NCI-H2196 treated with DMSO at 0.1 percent for 48 hours (cell line): ENCODE measurements around the gene EDN3.

ENCODE experiments used
- DNase-seq: peaks from one replicate; lab custom pipeline; 2025; ENCODE audit not compliant: unreplicated experiment; lab: John Stamatoyannopoulos, UW

EDN3 gene, protein sequence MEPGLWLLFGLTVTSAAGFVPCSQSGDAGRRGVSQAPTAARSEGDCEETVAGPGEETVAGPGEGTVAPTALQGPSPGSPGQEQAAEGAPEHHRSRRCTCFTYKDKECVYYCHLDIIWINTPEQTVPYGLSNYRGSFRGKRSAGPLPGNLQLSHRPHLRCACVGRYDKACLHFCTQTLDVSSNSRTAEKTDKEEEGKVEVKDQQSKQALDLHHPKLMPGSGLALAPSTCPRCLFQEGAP

DNA sequence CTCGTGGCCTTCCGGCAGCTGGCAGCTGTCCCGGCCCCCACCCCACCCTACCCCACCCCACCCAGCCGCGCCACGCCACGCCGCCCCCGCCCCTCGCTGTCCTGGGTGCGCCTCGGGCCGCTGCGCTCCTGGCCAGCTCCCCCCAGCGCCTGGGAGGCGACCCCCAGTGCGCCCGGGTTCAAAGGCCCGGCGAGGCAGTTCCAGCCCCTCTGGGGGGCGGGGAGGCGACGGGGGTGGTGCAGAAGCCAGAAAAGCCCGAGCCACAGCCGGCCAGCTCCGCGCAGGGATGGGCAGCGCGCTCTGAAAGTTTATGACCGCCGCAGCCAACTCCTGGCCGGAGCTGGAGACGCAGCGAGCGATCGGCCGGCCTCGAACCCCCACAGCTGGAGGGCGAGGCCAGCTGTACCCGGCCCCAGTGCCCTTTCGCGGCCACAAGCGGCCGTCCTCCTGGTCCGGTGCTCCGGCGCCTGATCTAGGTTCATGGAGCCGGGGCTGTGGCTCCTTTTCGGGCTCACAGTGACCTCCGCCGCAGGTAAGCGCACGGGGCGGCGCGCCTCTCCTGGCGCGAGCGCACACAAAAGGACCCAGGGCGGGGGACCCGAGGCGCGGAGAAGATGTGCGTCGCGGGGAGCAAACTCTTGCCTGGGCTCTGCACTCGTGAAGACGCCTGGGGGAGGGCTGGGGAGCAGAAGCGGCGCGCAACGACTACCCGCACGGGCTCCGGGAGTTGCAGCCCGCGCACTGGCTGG, at the start of gene EDN3:
Gene EDN3, plus strand, starts transcription at position 279 of the 749 bp plus-strand sequence. Its CDS starts 202 bp downstream, at position 481.
- no peak for DNase-seq

DNA sequence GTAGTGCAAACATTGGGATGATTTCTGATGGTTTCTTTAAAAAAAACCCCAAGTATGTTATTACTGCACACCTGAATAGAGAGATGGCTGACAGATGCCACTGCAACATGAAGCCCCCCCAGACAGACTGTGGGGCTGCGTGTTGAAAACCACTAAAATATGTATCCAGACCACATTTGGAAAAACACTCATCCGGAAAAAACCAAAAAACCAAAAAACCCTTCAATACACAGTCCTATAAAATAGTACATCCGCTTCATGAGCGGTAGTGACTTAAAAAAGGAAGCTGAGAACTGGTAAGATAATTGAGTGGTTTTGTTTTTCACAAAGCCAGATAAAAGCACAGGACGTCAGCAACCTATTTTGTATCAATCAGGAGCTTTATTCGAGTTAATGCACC, 47.1 kb upstream of the EDN3 start:
- no peak for DNase-seq

DNA sequence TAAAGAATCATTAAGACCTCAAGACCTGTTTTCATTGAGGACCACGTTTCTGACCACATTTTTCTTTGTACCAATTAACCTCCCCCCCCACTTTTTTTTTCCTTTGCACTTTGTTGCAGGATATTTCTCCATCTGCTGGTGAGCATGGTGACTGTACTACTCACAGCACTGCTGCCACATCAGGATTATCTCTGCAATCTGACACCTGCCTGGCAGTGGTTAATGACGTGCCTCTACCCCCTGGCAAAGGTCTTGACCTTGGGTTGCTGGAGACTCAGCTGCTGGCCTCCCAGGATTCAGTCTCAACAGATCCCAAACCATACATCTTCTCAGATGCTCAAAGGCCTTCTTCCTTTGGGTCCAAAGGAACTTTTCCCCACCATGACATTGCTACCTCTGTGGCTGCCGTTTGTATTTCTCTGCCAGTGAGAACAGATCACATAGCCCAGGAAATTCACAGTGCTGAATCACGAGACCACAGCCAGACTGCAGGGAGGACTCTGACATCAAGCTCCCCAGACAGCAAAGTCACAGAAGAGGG, 46.6 kb upstream of the EDN3 start:
- no peak for DNase-seq

DNA sequence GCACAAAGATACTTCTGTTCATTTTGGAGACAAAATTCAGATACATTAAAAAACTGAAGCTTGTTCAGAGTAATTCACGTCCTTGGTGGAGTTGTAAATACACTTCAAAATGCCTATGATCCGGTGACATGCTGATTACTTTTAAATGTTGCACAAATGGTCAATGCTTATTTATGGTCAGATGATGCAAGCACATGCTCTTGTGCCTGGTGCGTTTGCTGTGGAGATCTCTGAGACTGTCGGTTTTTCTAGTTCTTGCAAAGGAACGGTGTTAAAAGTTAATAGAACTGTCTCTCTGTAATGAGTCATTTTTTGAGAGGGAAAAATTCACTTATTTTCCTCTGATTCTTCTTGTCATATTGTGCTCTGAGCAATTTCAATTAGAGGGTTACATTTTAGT, 45.2 kb upstream of the EDN3 start:
- no peak for DNase-seq

DNA sequence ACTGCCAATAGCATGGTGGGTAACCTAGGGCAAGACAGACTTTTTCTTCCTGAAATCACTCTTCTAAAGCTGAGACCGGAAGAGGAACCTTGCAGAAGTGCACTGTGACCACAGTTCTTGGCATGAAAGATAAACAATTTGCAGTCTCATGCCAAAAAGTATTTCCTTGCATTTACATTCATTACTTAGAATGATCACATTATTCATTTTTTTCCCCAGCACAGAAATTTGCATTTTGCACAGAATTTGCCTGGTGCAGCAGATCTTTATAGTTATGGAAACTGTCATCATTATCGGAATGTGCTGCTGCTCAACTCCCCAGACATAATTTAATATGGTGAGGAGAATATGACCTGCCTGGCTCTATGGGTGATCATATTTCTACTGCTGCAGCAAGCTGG, 42.2 kb upstream of the EDN3 start:
- no peak for DNase-seq

DNA sequence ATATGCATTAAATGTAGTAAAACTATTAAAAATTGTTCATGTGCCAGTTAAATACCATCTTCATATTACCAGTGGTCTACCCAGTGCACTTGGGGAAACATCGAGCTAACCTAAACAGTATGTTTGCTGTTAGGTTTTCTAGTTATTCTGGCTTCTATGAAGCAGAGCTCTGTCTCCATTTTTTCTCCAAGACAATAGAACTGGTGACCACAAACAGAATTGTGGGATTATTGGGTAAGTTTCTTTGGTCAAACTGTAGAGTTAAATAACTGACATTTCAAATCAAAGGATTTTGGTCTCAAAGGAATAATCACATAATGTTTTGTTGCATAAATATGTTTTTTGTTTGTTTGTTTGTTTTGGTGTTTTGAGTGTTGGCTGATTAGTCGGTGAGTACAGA, 40.5 kb upstream of the EDN3 start:
- DNase-seq: no peak

DNA sequence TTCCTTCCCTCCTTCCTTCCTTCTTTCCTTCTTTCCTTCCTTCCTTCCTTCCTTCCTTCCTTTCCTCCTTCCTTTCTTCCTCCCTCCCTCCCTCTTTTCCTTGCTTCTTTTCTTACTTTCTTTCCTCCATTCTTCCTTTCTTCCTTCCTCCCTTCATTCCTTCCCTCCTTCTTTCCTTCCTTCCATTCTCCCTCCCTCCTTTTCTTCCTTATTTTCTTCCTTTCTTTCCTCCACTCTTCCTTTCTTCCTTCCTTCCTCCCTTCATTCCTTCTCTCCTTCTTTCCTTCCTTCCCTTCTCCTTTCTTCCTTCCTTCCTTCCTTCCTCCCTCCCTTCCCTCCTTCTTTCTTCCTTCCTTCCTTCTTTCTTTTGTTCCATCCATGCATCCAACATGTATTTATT, 35.1 kb upstream of the EDN3 start:
- DNase-seq: no peak

DNA sequence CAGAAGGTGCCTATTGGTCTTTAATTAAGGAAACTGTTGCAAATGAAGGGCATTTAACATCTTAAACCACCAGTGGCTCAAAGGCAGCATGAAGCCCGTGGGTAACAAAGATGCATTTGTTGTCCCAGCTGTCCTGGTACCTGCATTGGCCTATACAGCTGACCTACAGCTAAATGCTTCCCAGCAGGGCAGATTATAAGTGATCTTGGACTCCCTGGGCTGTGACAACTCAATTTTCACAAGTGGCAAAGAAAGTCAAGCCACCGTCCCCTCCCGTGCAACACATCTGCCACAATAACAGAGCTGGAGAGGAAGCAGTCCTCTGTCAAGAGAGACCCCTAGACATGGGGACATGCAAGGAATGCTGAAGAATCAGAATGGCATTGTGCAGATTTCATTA, 31.5 kb upstream of the EDN3 start:
- DNase-seq: no peak

DNA sequence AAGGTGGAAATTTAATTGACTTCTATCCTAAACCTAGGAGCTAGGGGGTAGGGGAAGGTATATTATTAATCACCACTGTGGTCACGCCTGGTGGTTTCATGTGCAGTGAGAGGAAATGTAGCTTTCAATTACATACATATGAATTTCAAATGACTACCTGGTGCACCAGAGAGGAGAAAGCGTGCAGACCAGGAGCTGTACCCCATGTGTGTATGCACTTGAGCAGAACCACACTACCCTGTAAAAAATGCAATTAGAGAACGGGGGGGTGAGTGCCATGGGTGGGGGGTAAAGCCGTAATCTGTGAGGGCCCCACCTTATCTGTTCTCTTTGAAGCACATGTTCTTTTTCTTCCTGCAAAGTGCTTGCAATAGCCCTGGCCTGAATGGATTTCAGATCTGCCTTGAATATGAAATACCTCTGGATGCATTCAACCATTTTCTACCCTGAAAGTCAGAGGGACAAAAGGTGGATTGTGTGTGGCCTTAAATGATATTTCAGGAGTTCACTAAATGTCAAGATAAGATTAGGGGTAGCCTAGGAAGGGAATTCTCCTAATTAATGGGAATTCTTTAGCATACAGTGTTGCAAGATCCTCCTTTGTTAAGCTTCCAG, 30.9 kb upstream of the EDN3 start:
- DNase-seq: no peak

DNA sequence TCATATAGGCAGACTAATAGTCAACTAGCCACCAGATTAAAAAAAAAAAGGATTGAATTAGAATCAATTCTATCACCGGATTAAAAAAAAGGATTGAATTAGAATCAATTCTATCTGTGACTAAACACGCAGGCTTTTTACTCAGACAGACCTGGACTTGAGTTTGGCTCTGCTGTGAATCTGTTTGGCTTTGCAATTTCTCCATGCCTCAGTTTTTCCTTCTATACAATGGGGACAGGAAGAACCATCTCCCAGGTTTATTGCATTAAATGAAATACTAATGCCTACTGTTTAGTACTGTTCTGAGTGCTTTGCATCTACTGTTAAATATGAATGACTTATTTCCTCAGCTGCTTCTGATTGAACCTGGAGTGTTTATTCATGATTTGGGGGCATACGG, 30.0 kb upstream of the EDN3 start:
- DNase-seq: no peak

DNA sequence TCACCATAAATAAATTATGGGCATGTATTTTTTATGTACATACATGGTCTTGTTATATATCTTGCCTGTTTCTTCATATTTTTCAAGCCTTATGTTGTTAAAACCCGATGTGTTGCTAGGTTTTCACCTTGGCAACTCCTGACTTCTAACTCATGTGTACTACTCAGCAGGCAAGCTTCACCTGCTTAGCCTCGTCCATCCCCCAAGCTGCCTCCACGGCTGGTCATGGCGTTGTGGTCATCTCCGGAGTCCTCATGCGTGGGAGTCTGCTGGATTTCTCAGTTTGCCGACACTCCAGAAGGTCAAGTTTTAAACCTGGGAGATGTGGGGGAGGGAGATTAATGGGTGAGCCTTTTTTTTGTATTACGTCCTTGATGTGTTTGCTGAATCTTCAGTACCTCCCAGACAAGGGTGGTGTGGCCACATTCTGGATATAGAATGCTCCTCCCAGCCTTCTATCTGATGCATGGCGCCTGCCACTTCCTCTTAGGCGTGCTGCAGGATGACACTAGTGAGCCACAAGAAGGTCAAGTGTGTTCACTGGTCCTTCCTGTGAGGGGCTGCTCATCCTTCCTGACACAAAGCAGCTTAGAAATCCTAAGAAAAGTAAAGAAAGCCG, 26.6 kb upstream of the EDN3 start:
- DNase-seq: no peak

DNA sequence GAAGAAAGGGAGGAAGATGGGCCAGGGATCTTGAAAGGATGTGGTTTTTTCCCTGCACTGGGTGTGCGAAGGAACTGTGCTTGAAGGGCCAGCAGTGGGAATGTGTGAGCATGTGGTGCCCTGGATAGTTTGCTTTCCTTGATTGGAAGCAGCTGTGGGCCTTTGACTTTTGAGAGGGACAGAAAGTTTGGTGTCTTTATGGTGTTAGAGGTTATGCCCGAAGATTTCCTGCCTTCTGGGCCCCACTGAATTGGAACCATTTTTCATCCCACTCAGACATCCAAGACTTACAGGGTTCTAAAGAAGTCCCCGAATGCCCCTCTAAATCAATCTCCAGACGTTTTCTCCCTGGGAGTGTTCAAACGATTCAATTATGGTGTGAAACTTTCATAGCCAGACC, 23.5 kb upstream of the EDN3 start:
- DNase-seq: no peak

DNA sequence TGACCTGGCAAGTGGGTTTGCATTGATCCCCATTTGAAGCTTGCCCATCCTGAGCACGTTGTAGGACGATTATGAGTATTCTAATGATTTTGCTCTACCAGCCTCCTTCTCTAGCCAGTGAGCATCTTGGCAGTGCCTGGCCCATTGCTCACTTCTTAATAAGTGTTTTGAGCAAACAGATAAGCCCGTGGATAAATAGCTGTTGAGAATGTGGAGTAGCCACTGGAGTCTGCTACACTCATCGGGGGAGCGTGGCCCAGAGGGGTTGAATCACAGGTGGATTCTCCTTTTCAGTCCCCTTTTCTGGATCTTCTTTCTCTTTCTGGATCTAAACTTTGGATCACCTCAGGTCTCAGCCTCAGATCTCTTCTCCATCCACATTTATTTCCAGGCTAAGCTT, 15.9 kb upstream of the EDN3 start:
- DNase-seq: no peak

DNA sequence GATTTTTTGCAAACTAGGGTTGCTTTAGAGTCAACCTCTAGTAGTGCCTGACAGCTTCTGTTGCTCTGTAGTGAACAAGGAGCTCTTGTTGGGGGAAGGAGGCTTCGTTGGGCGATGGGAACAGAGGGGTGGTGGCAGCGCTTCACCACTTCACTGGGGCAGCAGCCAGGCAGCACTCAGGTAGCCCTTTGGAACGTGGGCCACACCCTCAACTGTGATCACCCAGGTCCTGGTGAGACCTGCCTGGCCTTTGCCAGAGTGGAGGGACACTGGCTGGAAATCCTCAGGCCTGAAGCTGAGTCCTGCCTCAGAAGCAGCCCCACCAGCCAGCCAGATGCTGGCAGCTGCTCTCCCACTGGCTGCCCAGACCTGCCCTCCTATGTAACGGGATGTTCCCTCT, 10.4 kb upstream of the EDN3 start:
- no peak for DNase-seq

DNA sequence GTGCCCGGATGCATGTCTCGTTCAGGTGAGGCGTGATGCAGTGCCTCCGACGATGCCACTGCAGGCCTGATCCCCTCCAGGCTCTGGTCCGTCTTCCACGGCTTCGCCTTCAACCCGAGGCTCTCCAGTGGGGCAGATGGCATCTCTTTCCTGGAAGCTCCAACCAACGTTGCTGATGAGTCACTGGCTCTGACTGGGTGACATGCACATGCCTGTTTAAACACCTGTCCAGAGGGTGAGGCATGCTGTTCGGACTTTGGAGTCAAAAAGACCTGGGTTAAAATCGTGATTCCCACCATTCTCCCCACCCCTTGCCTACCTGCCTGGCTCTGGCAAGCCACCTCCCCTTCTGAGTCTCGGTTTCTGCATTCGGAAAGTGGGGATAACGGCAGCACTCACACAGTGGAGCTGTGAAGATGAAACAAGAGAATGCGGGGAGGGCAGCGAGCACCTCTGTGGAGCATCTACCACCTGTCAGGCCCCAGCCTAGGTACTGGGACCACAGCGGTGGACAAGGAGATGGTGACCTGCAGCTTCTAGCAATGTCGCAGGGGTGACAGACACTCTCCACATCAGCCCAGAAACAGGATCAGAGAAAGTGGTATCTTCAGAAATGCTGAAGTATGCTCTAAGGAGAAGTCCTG, 8.5 kb upstream of the EDN3 start:
- no peak for DNase-seq

DNA sequence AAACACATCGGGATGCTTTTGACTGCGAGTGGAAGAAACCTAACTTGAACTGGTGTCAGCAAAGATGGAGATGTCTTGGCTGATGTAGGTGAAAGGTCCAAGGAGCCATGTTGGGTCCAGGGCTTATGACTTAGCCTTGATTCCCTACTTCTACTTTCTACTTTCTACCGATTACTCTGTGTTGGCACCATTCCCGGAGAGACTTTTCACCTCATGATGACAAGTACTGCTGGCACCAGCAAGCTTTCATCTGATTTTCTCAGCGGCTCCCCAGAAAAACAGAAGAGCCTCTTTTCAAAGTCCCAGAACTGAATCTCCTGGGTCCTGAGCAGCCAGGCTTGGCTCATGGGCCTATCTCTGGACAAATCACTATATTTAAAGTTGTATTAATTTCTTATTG, 4.9 kb upstream of the EDN3 start:
- DNase-seq: no peak

DNA sequence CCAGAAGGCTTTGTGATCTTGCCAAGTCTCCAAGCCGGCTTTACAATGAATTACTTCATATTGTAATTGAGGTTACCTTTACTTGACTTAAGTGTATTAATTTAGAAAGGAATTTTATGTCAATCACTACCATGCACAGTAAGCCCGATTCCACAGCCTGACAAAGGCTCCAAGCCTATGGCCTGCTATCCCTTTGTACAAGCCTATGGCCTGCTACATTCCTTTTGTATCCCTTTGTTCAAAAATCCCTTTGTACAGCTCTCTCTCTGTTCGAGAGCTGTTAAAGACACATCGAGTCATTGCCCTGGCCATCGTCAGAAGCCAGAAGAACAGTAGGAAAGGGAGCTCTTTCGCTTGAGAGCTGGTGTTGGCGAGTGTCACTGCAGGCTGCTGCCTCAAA, 2.7 kb upstream of the EDN3 start:
- DNase-seq: no peak

DNA sequence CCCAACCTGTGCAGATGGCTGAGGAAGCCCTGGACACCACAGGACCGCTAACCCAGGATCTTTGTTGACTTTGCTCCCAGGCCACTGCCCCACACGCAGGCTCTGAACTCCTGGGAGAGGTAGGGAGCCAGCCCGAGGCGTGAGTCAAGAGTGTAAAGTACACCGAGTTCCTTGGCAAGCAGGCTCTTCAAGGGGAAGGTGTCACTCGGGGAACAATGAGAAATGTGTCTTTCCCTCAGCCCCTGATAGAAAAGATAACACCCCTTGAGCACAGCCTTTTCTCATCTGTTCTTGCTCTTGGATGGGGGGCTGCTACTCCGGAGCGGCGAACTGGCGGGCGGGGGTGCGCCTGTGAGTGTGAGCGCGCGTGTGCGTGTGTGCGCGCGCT, 472 bp upstream of the EDN3 start:
- no peak for DNase-seq

DNA sequence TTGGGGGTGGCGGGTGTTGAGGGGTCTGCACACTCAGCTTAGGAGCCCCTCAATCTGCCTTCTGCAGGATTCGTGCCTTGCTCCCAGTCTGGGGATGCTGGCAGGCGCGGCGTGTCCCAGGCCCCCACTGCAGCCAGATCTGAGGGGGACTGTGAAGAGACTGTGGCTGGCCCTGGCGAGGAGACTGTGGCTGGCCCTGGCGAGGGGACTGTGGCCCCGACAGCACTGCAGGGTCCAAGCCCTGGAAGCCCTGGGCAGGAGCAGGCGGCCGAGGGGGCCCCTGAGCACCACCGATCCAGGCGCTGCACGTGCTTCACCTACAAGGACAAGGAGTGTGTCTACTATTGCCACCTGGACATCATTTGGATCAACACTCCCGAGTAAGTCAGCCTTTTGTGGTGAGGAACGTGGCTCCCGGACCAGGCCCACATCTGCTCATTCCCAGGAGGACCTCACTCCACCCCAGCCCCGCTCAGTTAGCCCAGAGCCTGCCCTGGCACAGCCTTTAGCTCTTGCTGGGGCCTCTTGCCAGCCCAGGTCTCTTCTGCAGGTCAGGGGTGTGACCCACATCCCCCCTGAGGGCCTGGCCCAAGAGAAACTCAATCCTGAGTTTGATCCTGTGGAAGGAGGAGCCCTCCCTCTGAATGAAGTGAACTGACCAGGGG, 1.1 kb downstream of the EDN3 start:
- DNase-seq: no peak

DNA sequence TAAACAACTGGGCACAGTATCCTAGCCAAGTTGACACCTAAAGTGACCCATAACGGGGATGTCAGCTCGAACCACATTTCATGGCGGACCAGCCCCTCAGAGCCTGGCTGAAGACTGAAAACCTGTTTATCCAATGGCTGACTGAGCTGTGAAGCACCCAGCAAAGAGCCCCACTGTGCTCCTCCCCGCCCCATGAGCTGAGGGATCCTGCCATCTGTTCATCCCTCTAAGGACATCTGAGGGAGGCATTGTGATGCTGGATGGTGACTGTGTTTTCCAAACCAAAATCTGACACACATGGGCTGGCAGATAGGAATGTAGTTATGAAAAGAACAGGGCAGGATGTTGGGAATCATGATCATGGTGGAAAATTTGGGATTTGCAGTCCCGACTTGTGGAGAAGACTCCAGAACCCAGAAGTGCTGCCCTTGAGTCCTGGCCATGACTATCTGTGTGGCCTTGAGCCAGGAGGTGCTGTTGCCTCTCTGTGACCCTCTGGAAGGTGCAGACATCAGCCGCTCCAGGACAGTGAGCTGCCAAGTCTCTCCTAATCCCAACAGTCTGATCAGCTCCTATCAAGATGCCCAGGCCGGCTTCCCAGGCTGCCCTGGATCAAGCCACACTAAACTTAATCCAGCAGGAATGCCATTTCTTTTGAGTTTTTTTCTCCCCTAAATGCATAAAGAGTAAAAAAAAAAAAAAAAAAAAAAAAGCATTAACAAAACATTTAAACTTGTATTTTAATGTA, 5.7 kb downstream of the EDN3 start:
- no peak for DNase-seq
